ENCODE data around the gene DNAH17.

Gene DNAH17

GRCh38 chr17:78494696-78495330 is 82.4 kb downstream of the DNAH17 start:
- DNase-seq: no peak

- DNase-seq: no peak
Measured at GRCh38 chr17:78493853-78494695, 83.1 kb downstream of the DNAH17 start.

GRCh38 chr17:78493450-78493849 is 83.7 kb downstream of the DNAH17 start:
- DNase-seq: no peak

- no peak for DNase-seq
Measured at GRCh38 chr17:78492116-78492799, 84.9 kb downstream of the DNAH17 start.

- DNase-seq: no peak
Measured at GRCh38 chr17:78491236-78492115, 85.7 kb downstream of the DNAH17 start.

GRCh38 chr17:78490673-78491072 is 86.5 kb downstream of the DNAH17 start:
- no peak for DNase-seq

GRCh38 chr17:78490156-78490555 is 87.0 kb downstream of the DNAH17 start:
- no peak for DNase-seq

GRCh38 chr17:78488867-78489634 is 88.1 kb downstream of the DNAH17 start:
- no peak for DNase-seq

- DNase-seq: no peak
Measured at GRCh38 chr17:78488156-78488555, 89.0 kb downstream of the DNAH17 start.

GRCh38 chr17:78486946-78487680 is 90.1 kb downstream of the DNAH17 start:
- DNase-seq: no peak

- DNase-seq: no peak
Measured at GRCh38 chr17:78486228-78486802, 90.9 kb downstream of the DNAH17 start.

GRCh38 chr17:78485290-78486168 is 91.7 kb downstream of the DNAH17 start:
- DNase-seq: no peak

- DNase-seq: no peak
Measured at GRCh38 chr17:78484271-78485246, 92.6 kb downstream of the DNAH17 start.

- no peak for DNase-seq
Measured at GRCh38 chr17:78479369-78479768, 97.8 kb downstream of the DNAH17 start.

GRCh38 chr17:78478757-78479297 is 98.4 kb downstream of the DNAH17 start:
- DNase-seq: no peak

GRCh38 chr17:78477913-78478756 is 99.1 kb downstream of the DNAH17 start:
- DNase-seq: no peak

GRCh38 chr17:78476973-78477372 is 100.2 kb downstream of the DNAH17 start:
- no peak for DNase-seq
